Measurements from ENCODE around the gene ATXN7L1.
"Not testable (repeated sequence)": the region's sequence is repeated elsewhere in the genome, so short reads cannot be mapped to it uniquely, and the experiment has no call there.

ATXN7L1 gene

GRCh38 chr7:105886776-105887175 is 10.4 kb upstream of the ATXN7L1 start (continued):
- TF ChIP-seq CREB5 (CRISPR knock-in tag; IDR thresholded peaks at IDR 0.05; ENCODE audit: low read depth), result no peak

- TF ChIP-seq PPARA (CRISPR knock-in tag; IDR thresholded peaks at IDR 0.05; ENCODE audit: borderline replicate concordance) (no peak), CSDC2 (CRISPR knock-in tag; IDR thresholded peaks at IDR 0.05) (no peak), PATZ1 (CRISPR knock-in tag; IDR thresholded peaks at IDR 0.05; ENCODE audit: borderline replicate concordance) (no peak), SNAI2 (CRISPR knock-in tag; IDR thresholded peaks at IDR 0.05) (no peak), ZFP3 (CRISPR knock-in tag; IDR thresholded peaks at IDR 0.05) (no peak), ZNF8 (CRISPR knock-in tag; IDR thresholded peaks at IDR 0.05) (no peak), OSR1 (CRISPR knock-in tag; IDR thresholded peaks at IDR 0.05) (no peak), CREB5 (CRISPR knock-in tag; IDR thresholded peaks at IDR 0.05; ENCODE audit: low read depth) (no peak), TSHZ2 (CRISPR knock-in tag; IDR thresholded peaks at IDR 0.05) (no peak), ISL1 (CRISPR knock-in tag; IDR thresholded peaks at IDR 0.05) (no peak), CSRNP3 (CRISPR knock-in tag; IDR thresholded peaks at IDR 0.05) (no peak), ZC3H10 (CRISPR knock-in tag; IDR thresholded peaks at IDR 0.05) (no peak), RARB (CRISPR knock-in tag; IDR thresholded peaks at IDR 0.05) (no peak), ZFP30 (CRISPR knock-in tag; IDR thresholded peaks at IDR 0.05) (no peak), TCF4 (CRISPR knock-in tag; IDR thresholded peaks at IDR 0.05; ENCODE audit: borderline replicate concordance) (no peak), ZNF565 (CRISPR knock-in tag; conservative IDR thresholded peaks at IDR 0.05; ENCODE audit: low read depth) (no peak), TOX (CRISPR knock-in tag; IDR thresholded peaks at IDR 0.05; ENCODE audit: borderline replicate concordance) (no peak)
Observed at GRCh38 chr7:105885387-105886111, 9.2 kb upstream of the ATXN7L1 start.

GRCh38 chr7:105883179-105883578 is 6.8 kb upstream of the ATXN7L1 start:
- ATAC-seq, result not testable (repeated sequence)

More at GRCh38 chr7:105885387-105886111, 9.2 kb upstream of the ATXN7L1 start:
- ATAC-seq, result peak; percentile 72

- no peak for ATAC-seq
Observed at GRCh38 chr7:105881439-105881838, 5.0 kb upstream of the ATXN7L1 start.

More at GRCh38 chr7:105881439-105881838, 5.0 kb upstream of the ATXN7L1 start:
- no peak for TF ChIP-seq CREB5 (CRISPR knock-in tag; IDR thresholded peaks at IDR 0.05; ENCODE audit: low read depth)
- no peak for TF ChIP-seq TCF4 (CRISPR knock-in tag; IDR thresholded peaks at IDR 0.05; ENCODE audit: borderline replicate concordance)
- no peak for TF ChIP-seq TSHZ2 (CRISPR knock-in tag; IDR thresholded peaks at IDR 0.05)
